ENCODE results near the gene EDA2R. TPM values are rescaled to one million over a fixed set of nuclear protein-coding genes. Genes with fewer than 3 reads are reported as not detected.

EDA2R gene
- polyA plus RNA-seq, 3 donors: 0.03 TPM; not detected in 2

GRCh38 chrX:66677430-66677829 is 38.6 kb upstream of the EDA2R start:
- Histone ChIP-seq H2AFZ (ENCODE audit: insufficient read depth, low read depth, low read length, poor library complexity, severe bottlenecking) (no peak overlapping the region), H4K20me1 (ENCODE audit: insufficient read depth, low read length) (no peaks in the 10 kb centered on the region), H3K4me2 (replicated peaks; ENCODE audit: extremely low read depth, low read length, poor library complexity, severe bottlenecking) (no peak overlapping the region), H3K79me2 (ENCODE audit: insufficient read depth, low read length) (no peaks in the 10 kb centered on the region), H3K27me3 (ENCODE audit: control insufficient read depth in 2 of 2, insufficient read depth in 2 of 2, low read length in 2 of 2) (no peaks in the 10 kb centered on the region), H3K9me3 (replicated peaks in 1 of 2; ENCODE audit: control insufficient read depth in 1 of 2, insufficient read depth in 1 of 2, low read length in 2 of 2) (no peaks in the 10 kb centered on the region), H3K36me3 (replicated peaks in 1 of 2; ENCODE audit: control insufficient read depth in 1 of 2, insufficient read depth in 2 of 2, low read length in 2 of 2) (no peaks in the 10 kb centered on the region), H3K4me1 (ENCODE audit: control insufficient read depth in 1 of 2, insufficient read depth in 2 of 2, low read length in 2 of 2) (no peaks in the 10 kb centered on the region), H3K4me3 (replicated peaks in 1 of 3; ENCODE audit: low read depth in 2 of 3, low read length in 3 of 3) (no peak overlapping the region), H3K27ac (ENCODE audit: low read depth in 1 of 2, low read length in 2 of 2) (no peak overlapping the region), H3K9ac (ENCODE audit: insufficient read depth, low read length, poor library complexity, severe bottlenecking) (no peak overlapping the region)
- H3K27me3 Mint-ChIP-seq (ENCODE audit: low read depth in 3 of 3): peaks cover 0 to 3% (median 0%) of the 10 kb centered on the region in 3 donors
- 100% methylated on average over 2 of the region's 5 CpGs for WGBS (ENCODE audit: insufficient coverage)
- no peaks in the 10 kb centered on the region for H3K36me3 Mint-ChIP-seq
- TF ChIP-seq CTCF (IDR thresholded peaks at IDR 0.05): no peak
- no peak for DNase-seq
- H3K27ac Mint-ChIP-seq: no peak overlapping the region
- no peak overlapping the region for H3K4me3 Mint-ChIP-seq
- intact Hi-C loops (cut with micrococcal nuclease): no loop called here
- H3K4me1 Mint-ChIP-seq: no peaks in the 10 kb centered on the region
- H3K9me3 Mint-ChIP-seq: no peaks in the 10 kb centered on the region

- no peak for TF ChIP-seq CTCF (IDR thresholded peaks at IDR 0.05)
- Mint-ChIP-seq H3K27me3 (ENCODE audit: low read depth in 3 of 3) (peaks cover 0 to 3% (median 0%) of the 10 kb centered on the region in 3 donors), H3K27ac (no peak overlapping the region), H3K9me3 (no peaks in the 10 kb centered on the region), H3K4me1 (no peaks in the 10 kb centered on the region), H3K4me3 (no peak overlapping the region), H3K36me3 (no peaks in the 10 kb centered on the region)
- Histone ChIP-seq H3K9me3 (replicated peaks in 1 of 2; ENCODE audit: control insufficient read depth in 1 of 2, insufficient read depth in 1 of 2, low read length in 2 of 2) (no peaks in the 10 kb centered on the region), H3K36me3 (replicated peaks in 1 of 2; ENCODE audit: control insufficient read depth in 1 of 2, insufficient read depth in 2 of 2, low read length in 2 of 2) (no peaks in the 10 kb centered on the region), H3K4me3 (replicated peaks in 1 of 3; ENCODE audit: low read depth in 2 of 3, low read length in 3 of 3) (no peak overlapping the region), H4K20me1 (ENCODE audit: insufficient read depth, low read length) (no peaks in the 10 kb centered on the region), H3K27me3 (ENCODE audit: control insufficient read depth in 2 of 2, insufficient read depth in 2 of 2, low read length in 2 of 2) (no peaks in the 10 kb centered on the region), H3K27ac (ENCODE audit: low read depth in 1 of 2, low read length in 2 of 2) (no peak overlapping the region), H3K9ac (ENCODE audit: insufficient read depth, low read length, poor library complexity, severe bottlenecking) (no peak overlapping the region), H3K4me1 (ENCODE audit: control insufficient read depth in 1 of 2, insufficient read depth in 2 of 2, low read length in 2 of 2) (no peaks in the 10 kb centered on the region), H3K4me2 (replicated peaks; ENCODE audit: extremely low read depth, low read length, poor library complexity, severe bottlenecking) (no peak overlapping the region), H2AFZ (ENCODE audit: insufficient read depth, low read depth, low read length, poor library complexity, severe bottlenecking) (no peak overlapping the region), H3K79me2 (ENCODE audit: insufficient read depth, low read length) (no peaks in the 10 kb centered on the region)
- intact Hi-C loops (cut with micrococcal nuclease): no loop called here
- DNase-seq: no peak
- no CpG with 5 or more reads among the region's 2 CpGs for WGBS (ENCODE audit: insufficient coverage)
Measured at GRCh38 chrX:66676990-66677389, 38.1 kb upstream of the EDA2R start.
